ENCODE results near the gene CHIC2. TPM values are rescaled to one million over a fixed set of nuclear protein-coding genes. Genes with fewer than 3 reads are reported as not detected.
"Not testable (repeated sequence)": the region's sequence is repeated elsewhere in the genome, so short reads cannot be mapped to it uniquely, and the experiment has no call there.

The CHIC2 gene
- 10 to 100 TPM; 12.5 to 26.2 (median 19.8) TPM for polyA plus RNA-seq
- long read RNA-seq, donor 1, transcript CHIC2-201 (6 exons, 1,194 nt), result major isoform, 30 of 32 reads
- long read RNA-seq, donor 1, partial matches to known transcripts, result 0 of 32 reads
- long read RNA-seq, donor 1, other reads (novel, unspliced or antisense), result 0 of 32 reads
- long read RNA-seq, donor 2, transcript CHIC2-201 (6 exons, 1,194 nt), result major isoform, 8 of 8 reads
- long read RNA-seq, donor 2, partial matches to known transcripts, result 0 of 8 reads
- long read RNA-seq, donor 2, other reads (novel, unspliced or antisense), result 0 of 8 reads
- long read RNA-seq, donor 3, transcript CHIC2-201 (6 exons, 1,194 nt), result major isoform, 6 of 7 reads
- long read RNA-seq, donor 3, partial matches to known transcripts, result 0 of 7 reads
- long read RNA-seq, donor 3, other reads (novel, unspliced or antisense), result 0 of 7 reads
- long read RNA-seq, donor 4, partial matches to known transcripts, result 0 of 2 reads
- long read RNA-seq, donor 4, other reads (novel, unspliced or antisense), result 0 of 2 reads
- long read RNA-seq, donor 5, partial matches to known transcripts, result 0 of 1 reads
- long read RNA-seq, donor 5, other reads (novel, unspliced or antisense), result 0 of 1 reads
- long read RNA-seq, donor 6, transcript CHIC2-201 (6 exons, 1,194 nt), result major isoform, 10 of 10 reads
- long read RNA-seq, donor 6, partial matches to known transcripts, result 0 of 10 reads
- long read RNA-seq, donor 6, other reads (novel, unspliced or antisense), result 0 of 10 reads
- long read RNA-seq, donor 7, result 0 reads
- long read RNA-seq, donor 8, partial matches to known transcripts, result 0 of 2 reads
- long read RNA-seq, donor 8, other reads (novel, unspliced or antisense), result 0 of 2 reads
- long read RNA-seq, donor 9, partial matches to known transcripts, result 0 of 5 reads
- long read RNA-seq, donor 9, other reads (novel, unspliced or antisense), result 0 of 5 reads
- long read RNA-seq, donor 10, transcript CHIC2-201 (6 exons, 1,194 nt), result major isoform, 13 of 16 reads
- long read RNA-seq, donor 10, partial matches to known transcripts, result 0 of 16 reads
- long read RNA-seq, donor 10, other reads (novel, unspliced or antisense), result 0 of 16 reads

GRCh38 chr4:54064317-54065111, at the start of gene CHIC2:
Gene CHIC2, minus strand, starts transcription at chr4:54064605. Its CDS starts 305 bp downstream, at chr4:54064300.
- peak within 1 kb of the TSS; percentile 88 to 96 (median 96) for H3K4me3 ChIP-seq (ENCODE audit: low read depth in 1 of 3, low read length in 3 of 3)
- H3K4me1 ChIP-seq (ENCODE audit: control insufficient read depth in 3 of 3, insufficient read depth in 2 of 3, low read depth in 1 of 3, low read length in 2 of 3), result peaks cover 0 to 9% (median 7%) of the 10 kb centered on the region in 3 donors
- no peaks in the 10 kb centered on the region for H3K36me3 ChIP-seq (ENCODE audit: control insufficient read depth in 3 of 3, insufficient read depth in 2 of 3, low read depth in 1 of 3, low read length in 3 of 3)
- FAIRE-seq (no peak), DNase-seq (peak; percentile 94 to 98)
- H3K27me3 ChIP-seq (ENCODE audit: control insufficient read depth in 3 of 3, insufficient read depth in 3 of 3, low read length in 3 of 3), result no peaks in the 10 kb centered on the region
- peaks cover 0 to 2% of the 10 kb centered on the region in 2 donors for H3K9me3 ChIP-seq (ENCODE audit: control insufficient read depth in 2 of 2, insufficient read depth in 1 of 2, low read depth in 1 of 2, low read length in 1 of 2)
- WGBS, 3 donors, result 0 to 1% (median 1%) methylated on average over 65 to 87 of the region's 87 CpGs
- H3K27ac ChIP-seq (ENCODE audit: low read depth in 1 of 3, low read length in 2 of 3), result peak within 1 kb of the TSS; percentile 79 to 99 (median 92)

GRCh38 chr4:54113206-54113605, 48.8 kb upstream of the CHIC2 start:
- not testable (repeated sequence) for H3K36me3 ChIP-seq (ENCODE audit: control insufficient read depth in 3 of 3, insufficient read depth in 2 of 3, low read depth in 1 of 3, low read length in 3 of 3); H3K9me3 ChIP-seq (ENCODE audit: control insufficient read depth in 2 of 2, insufficient read depth in 1 of 2, low read depth in 1 of 2, low read length in 1 of 2); FAIRE-seq; H3K27ac ChIP-seq (ENCODE audit: low read depth in 1 of 3, low read length in 2 of 3); H3K4me3 ChIP-seq (ENCODE audit: low read depth in 1 of 3, low read length in 3 of 3); DNase-seq
- 86 to 95% (median 88%) methylated on average over 1 of the region's 1 CpG for WGBS, 3 donors
- Histone ChIP-seq H3K27me3 (ENCODE audit: control insufficient read depth in 3 of 3, insufficient read depth in 3 of 3, low read length in 3 of 3) (peaks cover 0 to 26% (median 17%) of the 10 kb centered on the region in 3 donors), H3K4me1 (ENCODE audit: control insufficient read depth in 3 of 3, insufficient read depth in 2 of 3, low read depth in 1 of 3, low read length in 2 of 3) (peaks cover 0 to 15% (median 2%) of the 10 kb centered on the region in 3 donors)

- 28 to 29% (median 29%) methylated on average over 10 of the region's 10 CpGs for WGBS, 3 donors
- Histone ChIP-seq H3K27me3 (ENCODE audit: control insufficient read depth in 3 of 3, insufficient read depth in 3 of 3, low read length in 3 of 3) (peaks cover 0 to 57% (median 32%) of the 10 kb centered on the region in 3 donors), H3K4me3 (ENCODE audit: low read depth in 1 of 3, low read length in 3 of 3) (no peak overlapping the region), H3K27ac (ENCODE audit: low read depth in 1 of 3, low read length in 2 of 3) (no peak overlapping the region), H3K4me1 (ENCODE audit: control insufficient read depth in 3 of 3, insufficient read depth in 2 of 3, low read depth in 1 of 3, low read length in 2 of 3) (peaks cover 0 to 15% (median 2%) of the 10 kb centered on the region in 3 donors), H3K9me3 (ENCODE audit: control insufficient read depth in 2 of 2, insufficient read depth in 1 of 2, low read depth in 1 of 2, low read length in 1 of 2) (no peaks in the 10 kb centered on the region), H3K36me3 (ENCODE audit: control insufficient read depth in 3 of 3, insufficient read depth in 2 of 3, low read depth in 1 of 3, low read length in 3 of 3) (no peaks in the 10 kb centered on the region)
- DNase-seq, result no peak
- no peak for FAIRE-seq
Observed at GRCh38 chr4:54110019-54110416, 45.6 kb upstream of the CHIC2 start.

GRCh38 chr4:54109241-54110018, 45.0 kb upstream of the CHIC2 start:
- FAIRE-seq (no peak), DNase-seq (peak; percentile 56 to 61)
- H3K27me3 ChIP-seq (ENCODE audit: control insufficient read depth in 3 of 3, insufficient read depth in 3 of 3, low read length in 3 of 3), result peaks cover 0 to 62% (median 32%) of the 10 kb centered on the region in 3 donors
- H3K27ac ChIP-seq (ENCODE audit: low read depth in 1 of 3, low read length in 2 of 3), result no peak overlapping the region
- peak overlapping the region in 2 of 3 donors; percentile 0 to 25 for H3K4me3 ChIP-seq (ENCODE audit: low read depth in 1 of 3, low read length in 3 of 3)
- no peaks in the 10 kb centered on the region for H3K36me3 ChIP-seq (ENCODE audit: control insufficient read depth in 3 of 3, insufficient read depth in 2 of 3, low read depth in 1 of 3, low read length in 3 of 3)
- 2 to 11% (median 8%) methylated on average over 51 of the region's 51 CpGs for WGBS, 3 donors
- H3K9me3 ChIP-seq (ENCODE audit: control insufficient read depth in 2 of 2, insufficient read depth in 1 of 2, low read depth in 1 of 2, low read length in 1 of 2), result no peaks in the 10 kb centered on the region
- H3K4me1 ChIP-seq (ENCODE audit: control insufficient read depth in 3 of 3, insufficient read depth in 2 of 3, low read depth in 1 of 3, low read length in 2 of 3), result peaks cover 0 to 15% (median 2%) of the 10 kb centered on the region in 3 donors

- Histone ChIP-seq H3K27ac (ENCODE audit: low read depth in 1 of 3, low read length in 2 of 3) (no peak overlapping the region), H3K9me3 (ENCODE audit: control insufficient read depth in 2 of 2, insufficient read depth in 1 of 2, low read depth in 1 of 2, low read length in 1 of 2) (no peaks in the 10 kb centered on the region), H3K4me3 (ENCODE audit: low read depth in 1 of 3, low read length in 3 of 3) (no peak overlapping the region), H3K4me1 (ENCODE audit: control insufficient read depth in 3 of 3, insufficient read depth in 2 of 3, low read depth in 1 of 3, low read length in 2 of 3) (peaks cover 0 to 23% (median 2%) of the 10 kb centered on the region in 3 donors), H3K27me3 (ENCODE audit: control insufficient read depth in 3 of 3, insufficient read depth in 3 of 3, low read length in 3 of 3) (peaks cover 0 to 75% (median 41%) of the 10 kb centered on the region in 3 donors), H3K36me3 (ENCODE audit: control insufficient read depth in 3 of 3, insufficient read depth in 2 of 3, low read depth in 1 of 3, low read length in 3 of 3) (no peaks in the 10 kb centered on the region)
- no peak for FAIRE-seq
- DNase-seq, result no peak
- 8 to 21% (median 19%) methylated on average over 22 of the region's 22 CpGs for WGBS, 3 donors
Observed at GRCh38 chr4:54107951-54108748, 43.7 kb upstream of the CHIC2 start.

- FAIRE-seq (no peak), DNase-seq (no peak)
- Histone ChIP-seq H3K4me1 (ENCODE audit: control insufficient read depth in 3 of 3, insufficient read depth in 2 of 3, low read depth in 1 of 3, low read length in 2 of 3) (peaks cover 0 to 28% (median 2%) of the 10 kb centered on the region in 3 donors), H3K36me3 (ENCODE audit: control insufficient read depth in 3 of 3, insufficient read depth in 2 of 3, low read depth in 1 of 3, low read length in 3 of 3) (no peaks in the 10 kb centered on the region), H3K4me3 (ENCODE audit: low read depth in 1 of 3, low read length in 3 of 3) (no peak overlapping the region), H3K9me3 (ENCODE audit: control insufficient read depth in 2 of 2, insufficient read depth in 1 of 2, low read depth in 1 of 2, low read length in 1 of 2) (no peaks in the 10 kb centered on the region), H3K27ac (ENCODE audit: low read depth in 1 of 3, low read length in 2 of 3) (no peak overlapping the region), H3K27me3 (ENCODE audit: control insufficient read depth in 3 of 3, insufficient read depth in 3 of 3, low read length in 3 of 3) (peaks cover 13 to 99% (median 52%) of the 10 kb centered on the region in 3 donors)
- 66 to 85% (median 74%) methylated on average over 1 of the region's 1 CpG for WGBS, 3 donors
Observed at GRCh38 chr4:54104907-54105306, 40.5 kb upstream of the CHIC2 start.

- 15 to 18% (median 16%) methylated on average over 8 of the region's 8 CpGs for WGBS, 3 donors
- Histone ChIP-seq H3K9me3 (ENCODE audit: control insufficient read depth in 2 of 2, insufficient read depth in 1 of 2, low read depth in 1 of 2, low read length in 1 of 2) (no peaks in the 10 kb centered on the region), H3K4me1 (ENCODE audit: control insufficient read depth in 3 of 3, insufficient read depth in 2 of 3, low read depth in 1 of 3, low read length in 2 of 3) (peaks cover 0 to 21% (median 0%) of the 10 kb centered on the region in 3 donors), H3K27me3 (ENCODE audit: control insufficient read depth in 3 of 3, insufficient read depth in 3 of 3, low read length in 3 of 3) (peaks cover 13 to 99% (median 51%) of the 10 kb centered on the region in 3 donors), H3K36me3 (ENCODE audit: control insufficient read depth in 3 of 3, insufficient read depth in 2 of 3, low read depth in 1 of 3, low read length in 3 of 3) (no peaks in the 10 kb centered on the region), H3K4me3 (ENCODE audit: low read depth in 1 of 3, low read length in 3 of 3) (no peak overlapping the region), H3K27ac (ENCODE audit: low read depth in 1 of 3, low read length in 2 of 3) (no peak overlapping the region)
- DNase-seq, result peak in 1 of 2 donors; percentile 28
- FAIRE-seq, result no peak
Observed at GRCh38 chr4:54103190-54103574, 38.8 kb upstream of the CHIC2 start.
